HepG2 (cell line): Measurements from ENCODE around the gene NAPB. TPM values are rescaled to one million over a fixed set of nuclear protein-coding genes. Genes with fewer than 3 reads are reported as not detected.
A peak's percentile ranks its signal among the peaks of the same experiment; 100 is the strongest.

Experiments used
- ATRX ChIP-seq: sonication (generic); formaldehyde crosslinking; IDR thresholded peaks from 2 replicates; pipeline ENCODE4 v1.4.0; 2020; ENCODE audit warnings: missing genetic modification reagents, borderline replicate concordance
- CBX5 ChIP-seq: sonication (generic); formaldehyde crosslinking; IDR thresholded peaks from 2 replicates; pipeline ENCODE4 v1.4.0; 2020; ENCODE audit warnings: missing genetic modification reagents, borderline replicate concordance
- GPN1 ChIP-seq: sonication (generic); formaldehyde crosslinking; IDR thresholded peaks from 2 replicates; pipeline ENCODE4 v1.5.1; 2020; ENCODE audit warnings: missing genetic modification reagents, borderline replicate concordance
- GTF2F1 ChIP-seq: fragments of 150-350 bp; IDR thresholded peaks from 2 replicates; pipeline ENCODE4 v1.6.1; 2014; ENCODE audit warnings: low read length
- NFKBIZ ChIP-seq: IDR thresholded peaks from 2 replicates; pipeline ENCODE4 v1.6.1; 2018; ENCODE audit warnings: missing genetic modification reagents, missing compliant biosample characterization
- PCBP1 ChIP-seq: fragments of 200-400 bp; formaldehyde crosslinking; IDR thresholded peaks from 2 replicates; pipeline ENCODE4 v1.6.1; 2017; ENCODE audit warnings: mild to moderate bottlenecking, low read depth, low read length, borderline replicate concordance
- RFX3 ChIP-seq: IDR thresholded peaks from 2 replicates; pipeline ENCODE4 v1.6.1; 2016; ENCODE audit warnings: missing biosample characterization, missing genetic modification reagents
- SCMH1 ChIP-seq: sonication (generic); formaldehyde crosslinking; IDR thresholded peaks from 2 replicates; pipeline ENCODE4 v1.9.0; 2021; ENCODE audit warnings: missing genetic modification reagents, mild to moderate bottlenecking, borderline replicate concordance
- SMARCE1 ChIP-seq: fragments of 450-650 bp; IDR thresholded peaks from 2 replicates; pipeline ENCODE4 v1.6.1; 2017; ENCODE audit warnings: borderline replicate concordance
- SRF ChIP-seq: IDR thresholded peaks from 2 replicates; pipeline ENCODE4 v1.6.1; 2011; ENCODE audit warnings: mild to moderate bottlenecking, low read depth, low read length, moderate library complexity
- SSRP1 ChIP-seq: IDR thresholded peaks from 2 replicates; pipeline ENCODE4 v1.6.1; 2016; ENCODE audit warnings: control low read depth
- THAP8 ChIP-seq: sonication (generic); formaldehyde crosslinking; IDR thresholded peaks from 2 replicates; pipeline ENCODE4 v1.5.1; 2020; ENCODE audit warnings: missing genetic modification reagents, mild to moderate bottlenecking, borderline replicate concordance
- ZMAT3 ChIP-seq: sonication (generic); formaldehyde crosslinking; conservative IDR thresholded peaks from 2 replicates; pipeline ENCODE4 v1.7.0; 2021; ENCODE audit warnings: missing genetic modification reagents
- ZNF101 ChIP-seq: sonication (generic); formaldehyde crosslinking; IDR thresholded peaks from 2 replicates; pipeline ENCODE4 v1.4.0; 2020; ENCODE audit warnings: mild to moderate bottlenecking, low read depth, missing genetic modification reagents, borderline replicate concordance
- ZNF260 ChIP-seq: sonication (generic); formaldehyde crosslinking; IDR thresholded peaks from 2 replicates; pipeline ENCODE4 v1.4.0; 2020; ENCODE audit warnings: missing genetic modification reagents, low read depth, mild to moderate bottlenecking, borderline replicate concordance
- ZNF282 ChIP-seq: fragments of 450-650 bp; IDR thresholded peaks from 2 replicates; pipeline ENCODE4 v1.6.1; 2018; ENCODE audit not compliant: partially characterized antibody
- ZNF335 ChIP-seq: sonication (generic); formaldehyde crosslinking; IDR thresholded peaks from 2 replicates; pipeline ENCODE4 v1.4.0; 2020; ENCODE audit warnings: missing genetic modification reagents
- ZNF441 ChIP-seq: sonication (generic); formaldehyde crosslinking; IDR thresholded peaks from 2 replicates; pipeline ENCODE4 v1.7.0; 2021; ENCODE audit warnings: missing genetic modification reagents, borderline replicate concordance
- ZNF737 ChIP-seq: sonication (generic); formaldehyde crosslinking; IDR thresholded peaks from 2 replicates; pipeline ENCODE4 v1.5.0; 2020; ENCODE audit warnings: missing genetic modification reagents, mild to moderate bottlenecking, borderline replicate concordance
- ZNF747 ChIP-seq: sonication (generic); formaldehyde crosslinking; IDR thresholded peaks from 2 replicates; pipeline ENCODE4 v1.8.1; 2023; ENCODE audit warnings: missing genetic modification reagents, mild to moderate bottlenecking, borderline replicate concordance
- ZNF773 ChIP-seq: sonication (generic); formaldehyde crosslinking; IDR thresholded peaks from 2 replicates; pipeline ENCODE4 v1.4.0; 2020; ENCODE audit warnings: missing genetic modification reagents, borderline replicate concordance
- ZSCAN31 ChIP-seq: sonication (generic); formaldehyde crosslinking; IDR thresholded peaks from 2 replicates; pipeline ENCODE4 v1.5.0; 2020; ENCODE audit warnings: low read depth, mild to moderate bottlenecking, missing genetic modification reagents
- polyA plus RNA-seq, 8 experiments: library from polyadenylated mRNA; depleted of rRNA in 3 of 8; stranded (reverse) in 7 of 8; unstranded in 1 of 8; fragments of >200 nt; fragmentation: Illumina TruSeq in 4 of 8; extraction: Trizol in 4 of 8; gene quantifications; 2 replicates each; pipeline versions ENCODE4 v1.2.1 to v1.2.3, GENCODE V29; 2011 to 2016; ENCODE audit warnings: low read depth in 4 of 8, missing spikeins in 1 of 8, mixed read lengths in 1 of 8; ENCODE audit not compliant: insufficient read depth in 1 of 8
- total RNA-seq, 5 experiments: library from RNA; depleted of rRNA; stranded (reverse); fragments of >200 nt; fragmentation: Illumina TruSeq; extraction: Trizol; gene quantifications; 2 replicates each; pipeline ENCODE4 v1.2.3, GENCODE V29; 2016; ENCODE audit warnings: low read depth in 1 of 5
- TF ChIP-seq, protein P1 (sequence below): sonication (generic); formaldehyde crosslinking; IDR thresholded peaks from 2 replicates; pipeline ENCODE4 v1.4.0; 2020; ENCODE audit warnings: missing genetic modification reagents, borderline replicate concordance
- TF ChIP-seq, protein P2 (sequence below), 2 experiments: sonication (generic) in 1 of 2; formaldehyde crosslinking in 1 of 2; IDR thresholded peaks; 2 replicates each; pipeline versions ENCODE4 v1.4.0 to v1.6.1; 2016 to 2020; ENCODE audit warnings: borderline replicate concordance in 1 of 2, low read depth in 1 of 2, mild to moderate bottlenecking in 1 of 2, missing genetic modification reagents in 1 of 2

The NAPB gene
- total and polyA plus RNA-seq, 2 of the 13 experiments (the other 11 are each of a cell fraction or from before 2014, with no cell fraction given): 15.2 to 16.1 TPM

DNA sequence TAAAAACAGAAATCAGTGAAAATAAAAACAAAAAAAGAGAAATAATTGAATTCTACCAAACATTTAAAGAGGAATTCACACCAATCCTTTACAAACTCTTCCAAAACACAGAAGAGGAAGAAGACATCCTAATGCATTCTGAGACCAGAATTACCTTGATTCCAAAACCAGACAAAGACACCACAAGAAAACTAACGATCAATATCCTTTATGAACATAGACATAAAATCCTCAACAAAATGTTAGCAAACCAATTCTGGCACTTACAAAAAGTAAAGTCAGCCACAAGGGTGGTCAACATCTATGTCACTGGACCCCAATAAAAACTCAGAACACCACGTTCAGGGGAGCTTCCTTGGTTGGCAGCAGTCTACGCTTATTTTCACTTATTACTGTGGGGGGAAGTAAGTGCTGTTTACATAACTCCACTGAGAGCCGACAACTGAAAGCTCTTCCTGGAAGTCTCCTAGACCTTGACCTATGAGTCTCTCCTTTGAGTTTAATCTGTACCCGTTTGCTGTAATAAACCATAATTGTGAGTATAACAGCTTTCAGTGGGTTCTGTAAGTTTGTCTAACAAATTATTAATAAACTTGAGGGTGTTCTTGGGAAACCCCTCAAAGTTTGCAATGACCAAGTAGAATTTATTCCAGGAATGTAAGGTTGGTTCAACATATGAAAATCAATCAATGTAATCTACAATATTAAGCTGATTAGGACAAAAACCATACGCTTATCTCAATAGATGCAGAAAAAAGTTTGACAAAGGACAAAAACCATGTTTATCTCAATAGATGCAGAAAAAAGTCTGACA is 34.8 kb downstream of the NAPB start (continued):
- TF ChIP-seq ZNF747 (CRISPR knock-in tag) (no peak), ZNF260 (no peak), ATRX (CRISPR knock-in tag) (no peak), ZNF101 (CRISPR knock-in tag) (no peak), ZNF773 (CRISPR knock-in tag) (no peak), SMARCE1 (no peak), SRF (no peak), ZNF737 (CRISPR knock-in tag) (no peak), ZNF335 (CRISPR knock-in tag) (no peak), GPN1 (CRISPR knock-in tag) (no peak), RFX3 (CRISPR knock-in tag) (no peak), ZSCAN31 (no peak), NFKBIZ (CRISPR knock-in tag) (peak; percentile 95), ZNF441 (CRISPR knock-in tag) (no peak), THAP8 (CRISPR knock-in tag) (no peak), ZMAT3 (CRISPR knock-in tag) (no peak), PCBP1 (no peak), SSRP1 (CRISPR knock-in tag) (no peak), GTF2F1 (no peak), ZNF282 (no peak), SCMH1 (no peak), CBX5 (CRISPR knock-in tag) (no peak)
- TF ChIP-seq, protein P1, sequence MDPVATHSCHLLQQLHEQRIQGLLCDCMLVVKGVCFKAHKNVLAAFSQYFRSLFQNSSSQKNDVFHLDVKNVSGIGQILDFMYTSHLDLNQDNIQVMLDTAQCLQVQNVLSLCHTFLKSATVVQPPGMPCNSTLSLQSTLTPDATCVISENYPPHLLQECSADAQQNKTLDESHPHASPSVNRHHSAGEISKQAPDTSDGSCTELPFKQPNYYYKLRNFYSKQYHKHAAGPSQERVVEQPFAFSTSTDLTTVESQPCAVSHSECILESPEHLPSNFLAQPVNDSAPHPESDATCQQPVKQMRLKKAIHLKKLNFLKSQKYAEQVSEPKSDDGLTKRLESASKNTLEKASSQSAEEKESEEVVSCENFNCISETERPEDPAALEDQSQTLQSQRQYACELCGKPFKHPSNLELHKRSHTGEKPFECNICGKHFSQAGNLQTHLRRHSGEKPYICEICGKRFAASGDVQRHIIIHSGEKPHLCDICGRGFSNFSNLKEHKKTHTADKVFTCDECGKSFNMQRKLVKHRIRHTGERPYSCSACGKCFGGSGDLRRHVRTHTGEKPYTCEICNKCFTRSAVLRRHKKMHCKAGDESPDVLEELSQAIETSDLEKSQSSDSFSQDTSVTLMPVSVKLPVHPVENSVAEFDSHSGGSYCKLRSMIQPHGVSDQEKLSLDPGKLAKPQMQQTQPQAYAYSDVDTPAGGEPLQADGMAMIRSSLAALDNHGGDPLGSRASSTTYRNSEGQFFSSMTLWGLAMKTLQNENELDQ (CRISPR knock-in tag): no peak
- TF ChIP-seq, protein P2, sequence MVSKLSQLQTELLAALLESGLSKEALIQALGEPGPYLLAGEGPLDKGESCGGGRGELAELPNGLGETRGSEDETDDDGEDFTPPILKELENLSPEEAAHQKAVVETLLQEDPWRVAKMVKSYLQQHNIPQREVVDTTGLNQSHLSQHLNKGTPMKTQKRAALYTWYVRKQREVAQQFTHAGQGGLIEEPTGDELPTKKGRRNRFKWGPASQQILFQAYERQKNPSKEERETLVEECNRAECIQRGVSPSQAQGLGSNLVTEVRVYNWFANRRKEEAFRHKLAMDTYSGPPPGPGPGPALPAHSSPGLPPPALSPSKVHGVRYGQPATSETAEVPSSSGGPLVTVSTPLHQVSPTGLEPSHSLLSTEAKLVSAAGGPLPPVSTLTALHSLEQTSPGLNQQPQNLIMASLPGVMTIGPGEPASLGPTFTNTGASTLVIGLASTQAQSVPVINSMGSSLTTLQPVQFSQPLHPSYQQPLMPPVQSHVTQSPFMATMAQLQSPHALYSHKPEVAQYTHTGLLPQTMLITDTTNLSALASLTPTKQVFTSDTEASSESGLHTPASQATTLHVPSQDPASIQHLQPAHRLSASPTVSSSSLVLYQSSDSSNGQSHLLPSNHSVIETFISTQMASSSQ (IDR thresholded peaks at IDR 0.05; ENCODE audit: low read depth): peak; percentile 36; the same call in 1 of the 2 replicates
- TF ChIP-seq, protein P2 (CRISPR knock-in tag; IDR thresholded peaks at IDR 0.05; ENCODE audit: borderline replicate concordance): no peak
